ENCODE measurements around the gene ATP11A.

The ATP11A gene

GRCh38 chr13:112688560-112689302 lies 1.1 kb upstream of the ATP11A start:
- no peak overlapping the region for H2BK5ac ChIP-seq (ENCODE audit: low read depth, low read length, poor library complexity, severe bottlenecking)
- H2BK120ac ChIP-seq (ENCODE audit: low read depth, low read length): no peak overlapping the region
- H4K91ac ChIP-seq (ENCODE audit: low read length): peak overlapping the region; percentile 25

GRCh38 chr13:112690283-112690929 lies 568 bp downstream of the ATP11A start:
- peak overlapping the region; percentile 88 for H3K9ac ChIP-seq (ENCODE audit: low read length)
- H3K4me3 ChIP-seq (ENCODE audit: insufficient read depth in 1 of 2, low read depth in 1 of 2, low read length in 2 of 2): peak overlapping the region; percentile 81 to 87
- H3K27ac ChIP-seq (ENCODE audit: low read length, poor library complexity, severe bottlenecking): no peak overlapping the region
- WGBS: under 1% methylated on average over 53 of the region's 77 CpGs
- H3K18ac ChIP-seq (ENCODE audit: low read depth in 1 of 2, low read length in 2 of 2): peak overlapping the region; percentile 13 to 84
- peak overlapping the region; percentile 31 for H4K8ac ChIP-seq (ENCODE audit: low read length)
- H2BK12ac ChIP-seq (ENCODE audit: low read length in 2 of 2): no peak overlapping the region
- peaks cover 0 to 3% of the 10 kb centered on the region in 2 experiments for H3K36me3 ChIP-seq (ENCODE audit: control insufficient read depth in 1 of 2, insufficient read depth in 2 of 2, low read depth in 1 of 2, low read length in 2 of 2)
- H3K14ac ChIP-seq (ENCODE audit: low read length in 2 of 2): no peak overlapping the region
- H3K4me1 ChIP-seq (ENCODE audit: control insufficient read depth, insufficient read depth, low read depth, low read length): peaks cover 18% of the 10 kb centered on the region
- peak overlapping the region; percentile 69 for H3K4me2 ChIP-seq (ENCODE audit: low read length, poor library complexity, severe bottlenecking)
- H2BK15ac ChIP-seq (ENCODE audit: low read depth, poor library complexity, severe bottlenecking): peak overlapping the region; percentile 20
- no peak overlapping the region for H2AK5ac ChIP-seq (ENCODE audit: low read length, severe bottlenecking)
- no peaks in the 10 kb centered on the region for H3K27me3 ChIP-seq (ENCODE audit: control insufficient read depth in 1 of 2, insufficient read depth in 1 of 2, low read length in 2 of 2)
- no peak overlapping the region for H2BK5ac ChIP-seq (ENCODE audit: low read depth, low read length, poor library complexity, severe bottlenecking)
- peak overlapping the region; percentile 21 to 86 for H3K4ac ChIP-seq (ENCODE audit: low read depth in 1 of 2, low read length in 2 of 2)
- peaks cover 17% of the 10 kb centered on the region for H3K79me1 ChIP-seq (replicated peaks; ENCODE audit: low read length, poor library complexity, severe bottlenecking)
- no peak overlapping the region for H4K91ac ChIP-seq (ENCODE audit: low read length)
- H3K9me3 ChIP-seq (ENCODE audit: control insufficient read depth, low read length): no peaks in the 10 kb centered on the region
- H3K23ac ChIP-seq (ENCODE audit: low read length in 2 of 2): no peak overlapping the region
- peak overlapping the region; percentile 95 for H2BK120ac ChIP-seq (ENCODE audit: low read depth, low read length)
- peak overlapping the region; percentile 8 for H2AFZ ChIP-seq (ENCODE audit: low read depth, low read length)
- DNase-seq: peak; percentile 64

More at GRCh38 chr13:112688560-112689302, 1.1 kb upstream of the ATP11A start:
- Histone ChIP-seq H2AK5ac (ENCODE audit: low read length, severe bottlenecking) (peak overlapping the region; percentile 11), H2BK15ac (ENCODE audit: low read depth, poor library complexity, severe bottlenecking) (no peak overlapping the region), H3K79me1 (replicated peaks; ENCODE audit: low read length, poor library complexity, severe bottlenecking) (peaks cover 16% of the 10 kb centered on the region), H3K14ac (ENCODE audit: low read length in 2 of 2) (no peak overlapping the region), H3K4ac (ENCODE audit: low read depth in 1 of 2, low read length in 2 of 2) (peak overlapping the region in 1 of 2 experiments; percentile 90), H3K9me3 (ENCODE audit: control insufficient read depth, low read length) (no peaks in the 10 kb centered on the region), H3K23ac (ENCODE audit: low read length in 2 of 2) (no peak overlapping the region), H4K8ac (ENCODE audit: low read length) (peak overlapping the region; percentile 42), H3K4me2 (ENCODE audit: low read length, poor library complexity, severe bottlenecking) (peak overlapping the region; percentile 75), H3K9ac (ENCODE audit: low read length) (peak overlapping the region; percentile 88), H3K27me3 (ENCODE audit: control insufficient read depth in 1 of 2, insufficient read depth in 1 of 2, low read length in 2 of 2) (peaks cover 0 to 6% of the 10 kb centered on the region in 2 experiments), H3K4me1 (ENCODE audit: control insufficient read depth, insufficient read depth, low read depth, low read length) (peaks cover 14% of the 10 kb centered on the region), H2AFZ (ENCODE audit: low read depth, low read length) (peak overlapping the region; percentile 92), H3K36me3 (ENCODE audit: control insufficient read depth in 1 of 2, insufficient read depth in 2 of 2, low read depth in 1 of 2, low read length in 2 of 2) (peaks cover 0 to 3% of the 10 kb centered on the region in 2 experiments), H3K18ac (ENCODE audit: low read depth in 1 of 2, low read length in 2 of 2) (peak overlapping the region; percentile 2 to 73), H3K4me3 (ENCODE audit: insufficient read depth in 1 of 2, low read depth in 1 of 2, low read length in 2 of 2) (peak overlapping the region; percentile 81 to 85), H3K27ac (ENCODE audit: low read length, poor library complexity, severe bottlenecking) (no peak overlapping the region), H2BK12ac (ENCODE audit: low read length in 2 of 2) (no peak overlapping the region)
- DNase-seq: peak; percentile 46
- WGBS: 66% methylated on average over 15 of the region's 15 CpGs

- Histone ChIP-seq H2AFZ (ENCODE audit: low read depth, low read length) (no peak overlapping the region), H2BK12ac (ENCODE audit: low read length in 2 of 2) (peak overlapping the region in 1 of 2 experiments; percentile 34), H3K27ac (ENCODE audit: low read length, poor library complexity, severe bottlenecking) (no peak overlapping the region), H3K9me3 (ENCODE audit: control insufficient read depth, low read length) (no peaks in the 10 kb centered on the region), H3K14ac (ENCODE audit: low read length in 2 of 2) (no peak overlapping the region), H2AK5ac (ENCODE audit: low read length, severe bottlenecking) (peak overlapping the region; percentile 32), H3K23ac (ENCODE audit: low read length in 2 of 2) (no peak overlapping the region), H3K4ac (ENCODE audit: low read depth in 1 of 2, low read length in 2 of 2) (no peak overlapping the region), H3K4me2 (ENCODE audit: low read length, poor library complexity, severe bottlenecking) (no peak overlapping the region), H3K4me3 (ENCODE audit: insufficient read depth in 1 of 2, low read depth in 1 of 2, low read length in 2 of 2) (peak overlapping the region in 1 of 2 experiments; percentile 87), H2BK120ac (ENCODE audit: low read depth, low read length) (no peak overlapping the region), H4K8ac (ENCODE audit: low read length) (no peak overlapping the region), H2BK15ac (ENCODE audit: low read depth, poor library complexity, severe bottlenecking) (no peak overlapping the region), H3K36me3 (ENCODE audit: control insufficient read depth in 1 of 2, insufficient read depth in 2 of 2, low read depth in 1 of 2, low read length in 2 of 2) (peaks cover 0 to 15% of the 10 kb centered on the region in 2 experiments), H3K9ac (ENCODE audit: low read length) (peak overlapping the region; percentile 88), H3K27me3 (ENCODE audit: control insufficient read depth in 1 of 2, insufficient read depth in 1 of 2, low read length in 2 of 2) (no peaks in the 10 kb centered on the region), H3K4me1 (ENCODE audit: control insufficient read depth, insufficient read depth, low read depth, low read length) (peaks cover 15% of the 10 kb centered on the region), H3K18ac (ENCODE audit: low read depth in 1 of 2, low read length in 2 of 2) (no peak overlapping the region), H2BK5ac (ENCODE audit: low read depth, low read length, poor library complexity, severe bottlenecking) (no peak overlapping the region), H3K79me1 (replicated peaks; ENCODE audit: low read length, poor library complexity, severe bottlenecking) (peaks cover 30% of the 10 kb centered on the region), H4K91ac (ENCODE audit: low read length) (no peak overlapping the region)
- no peak for DNase-seq
- 93% methylated on average over 9 of the region's 11 CpGs for WGBS
Observed at GRCh38 chr13:112692104-112692503, 2.3 kb downstream of the ATP11A start.

- Histone ChIP-seq H2BK12ac (ENCODE audit: low read length in 2 of 2) (no peak overlapping the region), H2BK5ac (ENCODE audit: low read depth, low read length, poor library complexity, severe bottlenecking) (no peak overlapping the region), H3K9me3 (ENCODE audit: control insufficient read depth, low read length) (no peaks in the 10 kb centered on the region), H3K23ac (ENCODE audit: low read length in 2 of 2) (no peak overlapping the region), H2BK15ac (ENCODE audit: low read depth, poor library complexity, severe bottlenecking) (no peak overlapping the region), H3K79me1 (replicated peaks; ENCODE audit: low read length, poor library complexity, severe bottlenecking) (peaks cover 32% of the 10 kb centered on the region), H2BK120ac (ENCODE audit: low read depth, low read length) (no peak overlapping the region), H3K4me1 (ENCODE audit: control insufficient read depth, insufficient read depth, low read depth, low read length) (peaks cover 15% of the 10 kb centered on the region), H4K8ac (ENCODE audit: low read length) (no peak overlapping the region), H3K4me3 (ENCODE audit: insufficient read depth in 1 of 2, low read depth in 1 of 2, low read length in 2 of 2) (no peak overlapping the region), H3K14ac (ENCODE audit: low read length in 2 of 2) (no peak overlapping the region), H3K18ac (ENCODE audit: low read depth in 1 of 2, low read length in 2 of 2) (no peak overlapping the region), H3K4me2 (ENCODE audit: low read length, poor library complexity, severe bottlenecking) (no peak overlapping the region), H3K36me3 (ENCODE audit: control insufficient read depth in 1 of 2, insufficient read depth in 2 of 2, low read depth in 1 of 2, low read length in 2 of 2) (peaks cover 0 to 16% of the 10 kb centered on the region in 2 experiments), H2AFZ (ENCODE audit: low read depth, low read length) (no peak overlapping the region), H3K27ac (ENCODE audit: low read length, poor library complexity, severe bottlenecking) (no peak overlapping the region), H2AK5ac (ENCODE audit: low read length, severe bottlenecking) (no peak overlapping the region), H3K27me3 (ENCODE audit: control insufficient read depth in 1 of 2, insufficient read depth in 1 of 2, low read length in 2 of 2) (no peaks in the 10 kb centered on the region), H3K4ac (ENCODE audit: low read depth in 1 of 2, low read length in 2 of 2) (no peak overlapping the region), H4K91ac (ENCODE audit: low read length) (no peak overlapping the region), H3K9ac (ENCODE audit: low read length) (no peak overlapping the region)
- 100% methylated on average over 3 of the region's 5 CpGs for WGBS
- DNase-seq: no peak
Observed at GRCh38 chr13:112692586-112692985, 2.7 kb downstream of the ATP11A start.

All from mesenchymal stem cell (in vitro differentiated cells and primary cell).